ENCODE data around the gene DUOXA1.

- TF ChIP-seq CTCF (conservative IDR thresholded peaks at IDR 0.05; ENCODE audit: low read depth, low read length) = no peak
- no peak for TF ChIP-seq EZH2 (IDR thresholded peaks at IDR 0.05; ENCODE audit: low read length, unreplicated experiment)
- TF ChIP-seq EZH2phosphoT487 (IDR thresholded peaks at IDR 0.05; ENCODE audit: borderline replicate concordance, low read length) = no peak
These were observed 13.6 kb downstream of the DUOXA1 start for GRCh38 chr15:45116006-45116481.

All from PC-3 (cell line).